ENCODE results near the gene LCK. TPM values are rescaled to one million over a fixed set of nuclear protein-coding genes. Genes with fewer than 3 reads are reported as not detected.
"Not testable (repeated sequence)": the region's sequence is repeated elsewhere in the genome, so short reads cannot be mapped to it uniquely, and the experiment has no call there.

Gene LCK
- total RNA-seq, 2 donors from 2014 or later, result 66.4 to 140 TPM

DNA sequence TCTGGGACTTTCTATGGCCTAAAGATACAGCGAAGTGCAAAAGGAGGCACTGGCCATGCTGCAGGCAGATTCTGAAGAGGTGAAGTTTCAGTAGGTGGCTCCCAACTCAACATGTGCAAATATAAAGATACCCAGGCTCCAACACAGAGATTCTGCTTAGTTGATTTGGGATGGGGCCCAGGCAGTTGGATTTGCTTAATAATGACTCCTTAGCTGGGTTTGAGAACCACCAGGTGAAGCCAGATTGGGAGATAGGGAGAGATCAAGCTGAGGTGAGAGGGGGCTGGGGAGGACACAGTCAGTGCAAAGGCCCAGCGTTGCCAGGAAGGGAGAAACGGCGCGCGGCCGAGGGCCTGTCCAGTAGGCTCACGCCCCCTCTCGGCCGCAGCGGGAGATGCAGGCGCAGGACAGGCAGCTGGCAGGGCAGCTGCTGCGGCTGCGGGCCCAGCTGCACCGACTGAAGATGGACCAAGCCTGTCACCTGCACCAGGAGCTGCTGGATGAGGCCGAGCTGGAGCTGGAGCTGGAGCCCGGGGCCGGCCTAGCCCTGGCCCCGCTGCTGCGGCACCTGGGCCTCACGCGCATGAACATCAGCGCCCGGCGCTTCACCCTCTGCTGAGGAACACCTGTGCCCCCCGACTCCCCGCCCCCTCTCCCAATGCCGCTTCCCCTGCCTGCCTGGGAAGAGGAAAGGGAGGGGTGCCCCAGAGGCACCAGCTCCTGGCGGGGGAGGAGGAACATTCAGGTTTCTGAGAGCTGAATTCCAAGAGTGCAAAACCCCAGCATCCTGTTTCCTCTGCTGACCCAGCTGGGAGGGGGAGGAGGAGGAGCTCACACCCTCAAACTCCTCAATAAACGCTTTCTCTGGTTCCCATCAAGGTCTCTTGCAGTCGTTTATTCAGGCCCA is 2.8 kb upstream of the LCK start:
- H3K4me3 Mint-ChIP-seq, result peak overlapping the region; percentile 98
- peaks cover 4% of the 10 kb centered on the region for H3K36me3 Mint-ChIP-seq
- H3K9me3 Mint-ChIP-seq, result no peaks in the 10 kb centered on the region
- H3K4me1 Mint-ChIP-seq (ENCODE audit: low read depth in 2 of 2), result peaks cover 38 to 45% of the 10 kb centered on the region in 2 donors
- ATAC-seq (peak; percentile 66 to 83), DNase-seq (ENCODE audit: low spot score) (peak; percentile 91)
- H3K27ac Mint-ChIP-seq, result peak overlapping the region; percentile 91 to 98
- no peaks in the 10 kb centered on the region for H3K27me3 Mint-ChIP-seq

- peak; percentile 81 for DNase-seq (ENCODE audit: low spot score)
- Mint-ChIP-seq H3K4me3 (peak overlapping the region; percentile 98), H3K4me1 (ENCODE audit: low read depth in 2 of 2) (peaks cover 46 to 51% of the 10 kb centered on the region in 2 donors), H3K27me3 (no peaks in the 10 kb centered on the region), H3K27ac (peak overlapping the region; percentile 91 to 98), H3K9me3 (no peaks in the 10 kb centered on the region), H3K36me3 (peaks cover 4% of the 10 kb centered on the region)
- ATAC-seq, result peak; percentile 72 to 79
Measured at GRCh38 chr1:32249831-32250525, 1.1 kb upstream of the LCK start.

DNA sequence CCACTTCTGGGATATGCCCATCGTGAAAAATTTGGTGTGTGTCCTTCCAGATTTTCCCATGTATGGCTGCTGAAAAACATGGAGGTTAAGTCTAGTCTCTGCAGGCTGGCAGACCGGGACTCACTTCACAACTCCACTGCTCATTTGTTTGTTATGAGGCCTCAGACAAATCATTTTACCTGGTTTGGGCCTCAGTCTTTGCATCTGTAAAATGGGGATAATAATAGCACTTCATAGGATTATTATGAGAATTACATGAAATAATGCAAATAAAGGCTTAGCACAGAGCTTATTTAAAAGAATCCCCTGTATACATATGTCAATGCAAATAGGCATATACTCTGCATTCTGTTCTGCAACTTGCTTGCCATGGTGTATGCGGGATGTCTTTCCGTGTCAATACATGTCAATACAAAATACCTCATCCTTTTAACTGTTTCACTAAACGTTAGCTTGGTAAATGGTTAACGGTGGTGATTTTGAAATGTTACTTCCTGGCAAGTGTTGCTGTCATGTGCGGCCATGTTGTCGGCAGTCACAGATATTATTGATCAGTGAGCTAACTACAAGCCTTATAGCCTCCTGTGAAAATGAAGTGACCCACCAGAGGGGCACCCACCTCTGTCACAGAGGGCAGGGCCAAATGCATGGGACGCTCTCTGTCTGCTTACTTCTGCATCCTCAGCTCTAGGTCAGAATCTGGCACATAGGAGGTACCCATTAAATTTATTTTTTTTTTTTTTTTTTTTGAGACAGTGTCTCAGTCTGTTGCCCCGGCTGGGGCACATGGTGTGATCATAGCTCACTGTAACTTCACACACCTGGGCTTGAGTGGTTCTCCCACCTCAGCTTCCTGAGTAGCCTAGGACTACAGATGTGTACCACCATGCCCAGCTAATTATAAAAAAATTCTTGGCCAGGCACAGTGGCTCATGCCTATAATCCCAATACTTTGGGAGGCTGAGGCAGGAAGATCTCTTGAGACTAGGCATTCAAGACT is 4.3 kb downstream of the LCK start:
- ATAC-seq (peak in 1 of 2 donors; percentile 37), DNase-seq (ENCODE audit: low spot score) (no peak)
- peak overlapping the region; percentile 91 for H3K4me3 Mint-ChIP-seq
- H3K27ac Mint-ChIP-seq, result peak overlapping the region; percentile 88 to 98
- no peaks in the 10 kb centered on the region for H3K27me3 Mint-ChIP-seq
- peaks cover 4% of the 10 kb centered on the region for H3K36me3 Mint-ChIP-seq
- peaks cover 43 to 50% of the 10 kb centered on the region in 2 donors for H3K4me1 Mint-ChIP-seq (ENCODE audit: low read depth in 2 of 2)
- no peaks in the 10 kb centered on the region for H3K9me3 Mint-ChIP-seq

DNA sequence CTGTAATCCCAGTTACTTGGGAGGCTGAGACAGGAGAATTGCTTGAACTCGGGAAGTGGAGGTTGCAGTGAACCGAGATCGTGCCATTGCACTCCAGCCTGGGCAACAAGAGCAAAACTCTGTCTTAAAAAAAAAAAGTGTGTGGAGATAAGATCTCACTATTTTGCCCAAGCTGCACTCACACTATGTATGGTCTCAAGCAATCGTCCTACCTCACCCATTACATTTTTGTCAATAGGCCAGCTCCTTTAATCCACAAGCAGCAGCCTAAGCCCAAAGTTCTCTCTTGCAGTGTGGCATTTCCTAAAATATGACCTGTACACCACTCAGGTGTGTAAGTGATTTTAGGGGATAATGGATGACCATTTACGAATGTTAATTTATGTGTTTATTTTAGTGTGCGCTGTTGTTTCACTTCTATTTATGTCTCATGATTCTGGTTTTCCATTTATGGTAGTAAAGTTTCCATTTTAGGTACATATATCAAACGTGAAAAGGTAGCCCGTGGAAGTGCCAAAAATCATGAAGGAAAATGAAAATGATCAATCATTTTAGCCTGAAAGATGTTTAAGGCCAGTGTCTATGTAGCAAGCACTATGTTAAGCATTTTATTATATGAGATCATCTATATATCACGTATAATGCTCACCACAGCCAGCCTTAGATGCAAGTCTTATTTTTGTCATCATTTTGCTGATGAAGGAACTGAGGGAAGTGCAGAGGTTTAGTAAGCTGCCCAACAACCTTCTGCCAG is 5.6 kb downstream of the LCK start:
- DNase-seq (ENCODE audit: low spot score), result no peak
- Mint-ChIP-seq H3K4me3 (peak overlapping the region; percentile 81), H3K27me3 (no peaks in the 10 kb centered on the region), H3K27ac (peak overlapping the region; percentile 90 to 93), H3K9me3 (no peaks in the 10 kb centered on the region), H3K36me3 (peaks cover 3% of the 10 kb centered on the region), H3K4me1 (ENCODE audit: low read depth in 2 of 2) (peaks cover 37 to 42% of the 10 kb centered on the region in 2 donors)
- ATAC-seq, result no peak

DNA sequence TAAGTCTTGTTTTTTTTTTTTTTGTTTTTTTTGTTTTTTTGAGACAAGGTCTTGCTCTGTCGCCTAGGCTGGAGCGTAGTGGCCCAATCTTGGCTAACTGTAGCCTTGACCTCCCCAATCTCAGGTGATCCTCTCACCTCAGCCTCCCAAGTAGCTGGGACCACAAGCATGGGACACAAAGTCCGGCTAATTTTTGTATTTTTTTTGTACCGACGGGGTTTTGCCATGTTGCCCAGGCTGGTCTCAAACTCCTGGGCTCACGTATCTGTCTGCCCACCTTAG is 6.1 kb downstream of the LCK start:
- no peaks in the 10 kb centered on the region for H3K27me3 Mint-ChIP-seq
- H3K27ac Mint-ChIP-seq, result peak overlapping the region; percentile 90 to 93
- ATAC-seq (no peak), DNase-seq (ENCODE audit: low spot score) (no peak)
- H3K4me3 Mint-ChIP-seq, result peak overlapping the region; percentile 81
- H3K4me1 Mint-ChIP-seq (ENCODE audit: low read depth in 2 of 2), result peaks cover 32 to 37% of the 10 kb centered on the region in 2 donors
- no peaks in the 10 kb centered on the region for H3K9me3 Mint-ChIP-seq
- H3K36me3 Mint-ChIP-seq, result no peaks in the 10 kb centered on the region

DNA sequence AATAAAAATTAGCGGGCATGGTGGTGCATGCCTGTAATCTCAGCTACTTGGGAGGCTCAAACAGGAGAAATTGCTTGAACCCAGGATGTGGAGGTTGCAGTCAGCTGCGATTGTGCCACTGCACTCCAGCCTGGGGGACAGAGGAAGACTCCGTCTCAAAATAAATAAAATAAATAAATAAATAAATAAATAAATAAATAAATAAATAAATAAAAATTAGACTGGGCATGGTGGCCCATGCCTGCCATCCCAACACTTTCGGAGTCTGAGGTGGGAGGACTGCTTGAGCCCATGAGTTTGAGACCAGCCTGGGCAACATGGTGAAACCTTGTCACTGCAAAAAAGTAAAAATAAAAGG is 12.2 kb downstream of the LCK start:
- peaks cover 29 to 31% of the 10 kb centered on the region in 2 donors for H3K4me1 Mint-ChIP-seq (ENCODE audit: low read depth in 2 of 2)
- H3K36me3 Mint-ChIP-seq, result not testable (repeated sequence)

DNA sequence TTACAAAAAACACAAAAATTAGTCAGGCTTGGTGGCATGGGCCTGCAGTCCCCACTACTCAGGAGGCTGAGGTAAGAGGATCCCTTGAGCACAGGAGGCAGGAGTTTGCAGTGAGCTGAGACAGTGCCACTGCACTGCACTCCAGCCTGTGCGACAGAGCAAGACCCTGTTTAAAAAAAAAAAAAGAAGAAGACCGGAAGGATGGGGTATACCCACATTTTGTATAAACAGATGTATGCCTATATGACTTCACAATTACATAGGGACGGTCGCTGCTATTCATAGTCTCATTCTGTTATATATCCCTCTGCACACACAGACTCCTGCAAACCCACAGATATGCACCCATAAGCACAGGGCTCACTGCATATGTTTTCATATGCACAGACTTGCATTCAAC is 12.7 kb downstream of the LCK start:
- H3K4me3 Mint-ChIP-seq, result peak overlapping the region; percentile 48
- H3K9me3 Mint-ChIP-seq, result peaks cover 3% of the 10 kb centered on the region
- ATAC-seq, result peak in 1 of 2 donors; percentile 73
- no peaks in the 10 kb centered on the region for H3K27me3 Mint-ChIP-seq
- peak overlapping the region; percentile 25 to 53 for H3K27ac Mint-ChIP-seq
- peaks cover 6% of the 10 kb centered on the region for H3K36me3 Mint-ChIP-seq
- DNase-seq (ENCODE audit: low spot score), result no peak
- H3K4me1 Mint-ChIP-seq (ENCODE audit: low read depth in 2 of 2), result peaks cover 29 to 31% of the 10 kb centered on the region in 2 donors

More for the DNA sequence above, 12.2 kb downstream of the LCK start:
- H3K27ac Mint-ChIP-seq, result peak overlapping the region in 1 of 2 donors; percentile 53
- H3K4me3 Mint-ChIP-seq; DNase-seq (ENCODE audit: low spot score); H3K27me3 Mint-ChIP-seq; ATAC-seq; H3K9me3 Mint-ChIP-seq: not testable (repeated sequence)

DNA sequence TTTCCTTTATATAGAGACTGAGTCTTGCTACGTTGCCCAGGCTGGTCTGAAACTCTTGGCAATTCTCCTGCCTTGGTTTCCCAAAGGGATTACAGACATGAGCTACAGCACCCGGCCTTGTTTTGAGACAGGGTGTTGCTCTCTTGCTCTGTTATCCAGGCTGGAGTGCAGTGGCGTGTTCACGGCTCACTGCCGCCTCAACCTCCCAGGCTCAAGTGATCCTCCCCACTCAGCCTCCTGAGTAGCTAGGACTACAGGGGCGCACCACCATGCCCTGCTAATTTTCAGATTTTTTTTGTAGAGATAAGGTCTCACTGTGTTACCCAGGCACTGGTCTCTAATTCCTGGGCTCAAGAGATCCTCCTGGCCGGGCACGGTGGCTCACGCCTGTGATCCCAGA is 14.8 kb downstream of the LCK start:
- no peaks in the 10 kb centered on the region for H3K27me3 Mint-ChIP-seq
- peaks cover 24 to 26% of the 10 kb centered on the region in 2 donors for H3K4me1 Mint-ChIP-seq (ENCODE audit: low read depth in 2 of 2)
- H3K9me3 Mint-ChIP-seq, result peaks cover 3% of the 10 kb centered on the region
- no peak for DNase-seq (ENCODE audit: low spot score)
- peaks cover 6% of the 10 kb centered on the region for H3K36me3 Mint-ChIP-seq
- no peak for ATAC-seq
- no peak overlapping the region for H3K4me3 Mint-ChIP-seq
- H3K27ac Mint-ChIP-seq, result peak overlapping the region; percentile 56 to 94

DNA sequence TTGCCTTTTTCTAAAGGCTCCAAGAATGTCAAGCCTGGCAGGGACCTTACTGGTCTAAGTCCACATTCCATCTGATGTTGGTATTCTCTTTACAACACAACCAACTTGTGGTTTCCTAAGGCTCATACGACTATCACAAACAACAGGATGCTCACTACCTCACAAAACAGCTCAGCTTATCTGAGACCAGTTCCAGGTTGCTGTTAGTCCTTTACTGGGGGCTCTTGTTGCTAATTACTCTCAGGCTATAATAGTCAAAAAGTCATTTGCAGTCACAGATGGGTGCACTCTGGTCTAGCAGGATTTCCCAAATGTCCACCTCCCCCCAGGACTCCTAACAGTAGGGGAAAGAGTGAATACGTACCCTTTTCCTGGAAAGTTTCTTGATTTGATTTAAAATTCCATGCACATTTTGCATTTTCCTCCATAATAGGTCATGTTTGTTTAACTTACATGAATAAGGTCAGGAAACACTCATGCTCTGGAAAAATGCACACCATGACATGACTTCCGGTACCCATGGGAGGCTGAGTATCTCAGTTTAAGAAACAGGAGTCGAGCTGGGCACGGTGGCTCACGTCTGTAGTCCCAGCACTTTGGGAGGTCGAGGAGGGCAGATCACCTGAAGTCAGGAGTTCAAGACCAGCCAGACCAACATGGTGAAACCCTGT is 16.0 kb downstream of the LCK start:
- Mint-ChIP-seq H3K36me3 (peaks cover 6% of the 10 kb centered on the region), H3K4me1 (ENCODE audit: low read depth in 2 of 2) (peaks cover 31 to 32% of the 10 kb centered on the region in 2 donors), H3K27ac (peak overlapping the region; percentile 91 to 94), H3K9me3 (peaks cover 3% of the 10 kb centered on the region), H3K27me3 (no peaks in the 10 kb centered on the region), H3K4me3 (peak overlapping the region; percentile 74)
- no peak for ATAC-seq
- DNase-seq (ENCODE audit: low spot score), result no peak

- no peak overlapping the region for H3K4me3 Mint-ChIP-seq
- H3K36me3 Mint-ChIP-seq, result peaks cover 6% of the 10 kb centered on the region
- DNase-seq (ENCODE audit: low spot score), result no peak
- no peak for ATAC-seq
- peaks cover 46 to 49% of the 10 kb centered on the region in 2 donors for H3K4me1 Mint-ChIP-seq (ENCODE audit: low read depth in 2 of 2)
- no peaks in the 10 kb centered on the region for H3K27me3 Mint-ChIP-seq
- H3K27ac Mint-ChIP-seq, result peak overlapping the region in 1 of 2 donors; percentile 65
- peaks cover 3% of the 10 kb centered on the region for H3K9me3 Mint-ChIP-seq
Measured at GRCh38 chr1:32269744-32270143, 18.7 kb downstream of the LCK start.

- Mint-ChIP-seq H3K27me3 (no peaks in the 10 kb centered on the region), H3K4me3 (peak overlapping the region; percentile 63), H3K9me3 (no peaks in the 10 kb centered on the region), H3K27ac (peak overlapping the region; percentile 78 to 94), H3K4me1 (ENCODE audit: low read depth in 2 of 2) (peaks cover 32 to 33% of the 10 kb centered on the region in 2 donors), H3K36me3 (no peaks in the 10 kb centered on the region)
- peak; percentile 29 to 46 for ATAC-seq
- no peak for DNase-seq (ENCODE audit: low spot score)
Measured at GRCh38 chr1:32272557-32273390, 21.7 kb downstream of the LCK start.
